Measurements from ENCODE around the gene APOBEC3H. TPM values are rescaled to one million over a fixed set of nuclear protein-coding genes. Genes with fewer than 3 reads are reported as not detected.

Gene APOBEC3H
- total and polyA plus RNA-seq, 9 of the 15 experiments (the other 6 are each of a cell fraction or from before 2014, with no cell fraction given), result 0.10 to 0.21 TPM; not detected in 7

- TF ChIP-seq RERE (CRISPR knock-in tag; IDR thresholded peaks at IDR 0.05; ENCODE audit: borderline replicate concordance), result no peak
- TF ChIP-seq, protein P1, sequence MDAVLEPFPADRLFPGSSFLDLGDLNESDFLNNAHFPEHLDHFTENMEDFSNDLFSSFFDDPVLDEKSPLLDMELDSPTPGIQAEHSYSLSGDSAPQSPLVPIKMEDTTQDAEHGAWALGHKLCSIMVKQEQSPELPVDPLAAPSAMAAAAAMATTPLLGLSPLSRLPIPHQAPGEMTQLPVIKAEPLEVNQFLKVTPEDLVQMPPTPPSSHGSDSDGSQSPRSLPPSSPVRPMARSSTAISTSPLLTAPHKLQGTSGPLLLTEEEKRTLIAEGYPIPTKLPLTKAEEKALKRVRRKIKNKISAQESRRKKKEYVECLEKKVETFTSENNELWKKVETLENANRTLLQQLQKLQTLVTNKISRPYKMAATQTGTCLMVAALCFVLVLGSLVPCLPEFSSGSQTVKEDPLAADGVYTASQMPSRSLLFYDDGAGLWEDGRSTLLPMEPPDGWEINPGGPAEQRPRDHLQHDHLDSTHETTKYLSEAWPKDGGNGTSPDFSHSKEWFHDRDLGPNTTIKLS (IDR thresholded peaks at IDR 0.05; ENCODE audit: borderline replicate concordance, low read depth), result no peak
- TF ChIP-seq EP400 (IDR thresholded peaks at IDR 0.05), result no peak
- TF ChIP-seq PTRF (tag; IDR thresholded peaks at IDR 0.05), result no peak
- TF ChIP-seq ZNF121 (CRISPR knock-in tag; conservative IDR thresholded peaks at IDR 0.05), result no peak
- no peak for TF ChIP-seq FOXP4 (CRISPR knock-in tag; IDR thresholded peaks at IDR 0.05; ENCODE audit: borderline replicate concordance)
Observed at GRCh38 chr22:39098026-39098425, 982 bp downstream of the APOBEC3H start (continued).

Measured in K562 (cell line).